Stimulated activated CD4-positive, alpha-beta T cell treated with anti-CD3 and anti-CD28 coated beads, Interleukin-2, amount 100 ng/mL, for 24 hours (primary cell): ENCODE results near the gene NRL.

Experiments
- DNase-seq, 2 donors: peaks; one replicate each; pipeline ENCODE4 v3.0.0-alpha.2; 2020

NRL gene

DNA sequence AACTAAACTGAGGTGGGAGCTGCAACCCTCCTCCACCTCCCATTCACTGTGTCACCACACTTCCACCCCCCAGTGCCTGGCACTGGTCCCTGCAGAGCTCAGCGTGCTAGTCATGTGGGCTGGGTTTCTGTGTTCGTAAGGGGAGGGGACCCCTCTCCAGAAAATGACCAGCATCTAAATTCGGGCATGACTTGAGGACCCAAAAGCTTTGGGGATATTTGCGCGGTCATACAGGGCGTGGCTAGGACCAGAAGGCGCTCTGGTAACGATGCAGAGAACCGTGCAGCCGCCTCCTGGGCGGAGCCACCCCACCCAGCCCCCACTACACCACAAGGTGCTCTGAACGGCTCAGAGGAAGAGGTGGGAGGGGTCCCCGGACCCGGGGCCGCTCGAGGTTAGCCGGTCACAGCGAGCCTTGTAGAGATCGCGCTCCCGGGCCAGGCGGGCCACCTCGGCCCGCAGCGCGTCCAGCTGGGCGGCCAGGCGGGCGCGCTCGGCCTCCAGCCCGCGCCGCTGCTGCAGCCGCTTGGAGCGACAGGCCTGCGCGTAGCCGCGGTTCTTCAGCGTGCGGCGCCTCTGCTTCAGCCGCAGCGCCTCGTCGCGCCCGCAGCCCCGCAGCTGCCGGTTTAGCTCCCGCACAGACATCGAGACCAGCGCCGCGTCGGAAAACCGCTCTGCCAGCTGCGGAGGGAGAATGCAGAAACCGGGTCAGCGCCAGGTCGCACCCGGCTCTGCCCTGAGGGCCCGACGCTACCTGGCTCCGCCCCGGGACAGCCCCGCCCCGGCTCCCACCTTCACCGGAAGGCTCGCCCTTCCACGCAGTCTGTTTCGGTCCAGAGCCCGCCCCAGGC is 33.6 kb downstream of the NRL start:
- DNase-seq = peak; percentile 73 to 80

DNA sequence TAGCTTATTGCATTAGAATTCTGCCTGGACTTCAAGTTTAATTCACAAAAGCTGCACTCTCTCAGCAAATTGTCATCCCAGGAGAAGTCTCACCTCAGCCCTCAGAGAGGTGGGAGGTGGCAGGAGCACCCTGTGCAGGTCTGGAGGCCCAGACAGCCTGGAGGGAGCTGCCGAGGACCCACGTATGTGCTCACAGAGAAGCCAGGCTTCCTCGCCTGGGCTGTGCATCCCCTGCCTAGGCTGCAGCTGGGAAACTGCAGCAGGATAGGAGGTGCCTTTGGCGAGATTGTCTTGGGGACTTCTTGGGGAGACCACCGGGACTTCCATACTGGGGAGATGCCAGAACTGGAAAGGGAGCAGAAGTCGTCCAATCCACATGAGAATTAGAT is 34.6 kb downstream of the NRL start:
- no peak for DNase-seq

GRCh38 chr14:24079491-24080141 is 35.1 kb downstream of the NRL start:
- DNase-seq = no peak

GRCh38 chr14:24078146-24078545 is 36.6 kb downstream of the NRL start:
- no peak for DNase-seq

GRCh38 chr14:24077086-24077485 is 37.7 kb downstream of the NRL start:
- no peak for DNase-seq

GRCh38 chr14:24076302-24076601 is 38.5 kb downstream of the NRL start:
- no peak for DNase-seq

DNA sequence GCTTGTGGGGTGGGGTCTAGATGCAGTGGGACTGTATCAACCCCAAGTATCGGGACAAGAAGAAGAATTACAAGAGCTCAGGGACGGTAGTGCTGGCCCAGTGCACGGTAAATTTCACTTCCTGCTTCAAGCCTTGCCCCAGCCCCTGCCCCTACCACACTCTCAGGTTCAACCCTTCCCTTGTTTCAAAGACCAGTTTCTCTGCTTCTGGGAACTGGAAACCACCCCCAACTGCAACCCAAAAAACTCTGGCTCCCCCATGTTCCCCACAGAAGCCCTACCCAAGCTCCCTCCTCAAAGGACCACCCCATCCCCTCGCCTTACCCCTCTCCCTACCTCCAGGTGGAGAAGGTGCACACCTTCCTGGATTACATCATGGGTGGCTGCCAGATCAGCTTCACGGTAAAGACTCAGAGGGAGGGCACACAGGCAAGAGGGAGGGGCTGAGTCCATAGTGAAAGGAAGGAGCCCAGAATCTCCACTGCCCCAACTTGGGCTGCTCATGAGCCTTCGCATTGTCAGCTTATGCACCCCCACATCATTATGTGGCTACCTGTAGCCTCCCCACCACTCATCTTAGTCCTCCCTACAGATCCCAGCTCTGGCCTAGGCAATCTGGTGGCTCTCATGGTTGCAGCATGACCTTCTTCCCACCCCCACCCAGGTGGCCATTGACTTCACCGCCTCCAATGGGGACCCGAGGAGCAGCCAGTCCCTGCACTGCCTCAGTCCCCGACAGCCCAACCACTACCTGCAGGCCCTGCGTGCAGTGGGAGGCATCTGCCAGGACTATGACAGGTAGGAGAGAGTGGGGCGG is 39.1 kb downstream of the NRL start:
- no peak for DNase-seq

DNA sequence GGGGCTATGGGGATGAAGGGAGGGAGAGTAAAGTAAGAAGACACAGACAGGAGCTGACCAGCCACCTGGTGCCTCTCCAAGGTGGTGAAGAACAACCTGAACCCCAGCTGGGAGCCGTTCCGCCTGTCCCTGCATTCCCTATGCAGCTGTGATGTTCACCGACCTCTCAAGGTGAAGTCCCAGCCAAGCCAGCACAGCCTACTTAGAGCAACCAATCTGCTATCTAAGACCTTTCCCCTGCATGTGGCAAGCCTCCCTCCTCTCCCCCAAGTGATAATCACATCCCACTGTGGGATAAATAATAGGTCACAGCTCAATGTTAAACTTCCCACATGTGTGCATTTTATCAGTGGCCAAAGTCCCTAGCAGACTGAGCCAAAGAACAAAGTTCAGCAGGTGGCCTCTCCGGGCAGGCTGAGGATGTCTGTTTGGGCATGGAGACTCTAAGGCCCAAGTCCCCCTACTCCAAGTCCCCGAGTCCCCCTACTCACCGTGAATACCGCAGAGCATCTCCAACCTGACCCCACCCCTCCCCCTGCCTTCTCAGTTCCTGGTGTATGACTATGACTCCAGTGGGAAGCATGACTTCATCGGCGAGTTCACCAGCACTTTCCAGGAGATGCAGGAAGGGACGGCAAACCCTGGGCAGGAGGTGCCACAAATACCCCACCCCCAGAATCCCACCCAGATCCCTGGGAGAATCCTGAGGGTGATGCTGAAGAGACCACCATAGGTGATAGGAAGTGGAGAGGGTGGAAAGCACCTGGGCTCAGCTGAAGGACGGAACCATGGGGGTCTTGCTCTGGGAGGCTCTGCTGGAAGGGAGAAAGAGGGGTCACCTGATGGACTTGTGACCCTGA is 39.9 kb downstream of the NRL start:
- DNase-seq = no peak

DNA sequence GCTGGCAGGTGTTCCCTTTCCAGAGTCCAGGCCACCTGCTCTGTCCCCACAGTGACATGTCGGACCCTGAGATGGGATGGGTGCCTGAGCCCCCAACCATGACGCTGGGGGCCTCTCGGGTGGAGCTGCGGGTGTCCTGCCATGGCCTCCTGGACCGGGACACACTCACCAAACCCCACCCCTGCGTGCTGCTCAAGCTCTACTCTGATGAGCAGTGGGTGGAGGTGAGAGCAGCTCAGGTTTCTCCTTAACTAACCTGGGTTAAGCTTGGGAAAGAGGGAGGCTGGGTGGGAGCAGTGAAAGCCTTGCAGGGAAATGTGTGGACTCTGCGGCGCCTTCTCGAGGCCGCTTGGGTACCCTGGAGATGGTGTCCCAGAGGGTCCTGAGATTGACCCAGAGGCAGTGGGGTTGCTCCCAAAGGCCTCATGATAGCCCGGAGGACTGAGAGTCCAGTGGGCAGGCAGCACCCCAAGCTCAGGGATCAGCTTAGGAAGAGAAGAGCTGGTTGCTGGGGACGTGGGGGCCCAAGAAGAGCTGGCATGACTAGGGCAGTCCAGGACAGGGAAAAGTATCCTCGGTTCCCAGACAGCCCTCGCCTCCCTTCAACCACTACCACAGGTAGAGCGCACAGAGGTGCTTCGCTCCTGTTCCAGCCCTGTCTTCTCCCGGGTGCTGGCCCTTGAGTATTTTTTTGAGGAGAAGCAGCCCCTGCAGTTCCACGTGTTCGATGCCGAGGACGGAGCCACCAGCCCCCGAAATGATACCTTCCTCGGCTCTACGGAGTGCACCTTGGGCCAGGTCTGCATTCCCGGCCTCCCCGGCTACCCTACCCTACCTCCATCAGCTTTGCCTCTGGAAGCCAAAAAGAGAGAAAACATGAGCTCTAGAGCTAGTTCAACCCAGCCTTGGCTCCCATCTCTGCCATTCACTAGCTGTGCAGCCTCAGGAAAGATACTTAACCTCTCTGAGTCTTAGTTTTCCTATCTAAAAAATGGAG is 41.6 kb downstream of the NRL start:
- DNase-seq = no peak

- no peak for DNase-seq
Observed at GRCh38 chr14:24072436-24072835, 42.3 kb downstream of the NRL start.

DNA sequence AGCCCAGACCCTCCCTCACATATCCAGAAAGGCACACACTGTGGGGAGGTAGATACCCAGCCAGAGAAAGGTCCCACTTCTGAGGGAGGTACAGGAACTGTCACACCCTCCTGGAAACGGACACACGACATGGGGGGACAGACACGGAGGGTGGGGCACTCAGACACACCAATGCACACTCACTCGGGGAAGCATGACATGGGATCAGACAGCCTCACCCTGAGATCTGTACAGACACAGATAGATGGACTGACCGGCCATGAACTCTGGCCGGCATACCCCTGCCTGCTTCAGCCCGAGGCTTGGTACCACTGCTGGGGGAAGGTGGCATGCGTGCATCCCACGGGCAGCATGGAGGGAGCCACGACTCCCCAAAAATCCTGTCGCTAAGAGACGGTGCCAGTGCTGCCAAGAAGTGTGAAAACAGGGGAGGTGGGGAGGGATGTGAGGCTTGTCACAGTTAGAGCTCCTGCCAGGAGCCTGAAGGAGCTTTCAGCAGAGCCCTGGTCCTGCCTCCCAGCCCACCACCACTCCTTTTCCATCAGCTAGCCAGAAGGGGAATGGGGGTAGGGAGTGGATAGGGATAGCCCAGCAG is 42.8 kb downstream of the NRL start:
- no peak for DNase-seq

DNA sequence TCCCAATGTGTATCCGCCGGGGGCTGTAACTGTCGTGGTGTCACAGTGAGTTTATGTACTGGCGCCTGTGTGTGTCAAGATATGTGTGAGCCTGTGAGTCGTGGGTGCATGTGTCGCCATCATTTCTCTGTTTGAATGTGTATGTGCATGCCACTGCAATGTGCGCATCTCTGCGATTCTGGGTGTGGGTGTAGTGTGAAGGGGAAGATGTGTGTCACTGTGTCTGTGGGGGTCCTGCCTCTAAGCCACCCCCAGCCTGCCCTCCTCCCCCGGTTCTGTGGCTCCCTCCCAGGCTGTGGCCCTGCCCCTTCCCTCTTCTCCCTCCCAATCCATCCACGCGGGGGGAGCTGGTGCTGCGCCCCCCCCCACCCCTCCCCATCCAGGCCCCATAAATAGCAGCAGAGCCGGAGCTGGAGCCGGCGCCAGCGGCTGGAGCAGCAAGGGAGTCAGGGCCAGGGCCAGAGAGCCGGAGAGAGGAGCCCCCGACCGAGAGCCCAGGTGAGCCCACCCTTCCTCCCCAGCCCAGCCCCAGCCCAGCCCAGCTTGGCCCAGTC is 43.5 kb downstream of the NRL start, which contains the start of gene CPNE6:
CPNE6 (plus strand) TSS at position 419 of the 554 bp plus-strand sequence. CDS start 1,375 bp downstream, outside the sequence.
- peak; percentile 43 to 60 for DNase-seq

- DNase-seq = no peak
Observed at GRCh38 chr14:24070285-24071143, 44.2 kb downstream of the NRL start.

DNA sequence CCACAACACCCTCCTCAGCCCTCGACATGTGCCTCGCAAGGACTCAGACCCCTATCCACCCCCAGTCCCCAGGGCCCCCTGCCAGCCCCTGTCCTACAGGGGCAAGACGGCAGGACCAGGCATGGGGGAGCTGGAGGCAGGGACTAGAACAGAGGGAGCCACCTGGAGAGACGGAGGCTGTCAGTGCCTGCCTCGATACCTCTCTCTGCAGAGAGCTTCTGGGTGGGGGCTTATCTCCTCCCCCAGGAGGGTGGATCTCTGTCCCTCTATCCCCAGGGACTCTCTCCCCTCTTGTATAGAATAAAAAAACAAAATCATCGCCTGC is 45.4 kb downstream of the NRL start:
- DNase-seq = no peak

DNA sequence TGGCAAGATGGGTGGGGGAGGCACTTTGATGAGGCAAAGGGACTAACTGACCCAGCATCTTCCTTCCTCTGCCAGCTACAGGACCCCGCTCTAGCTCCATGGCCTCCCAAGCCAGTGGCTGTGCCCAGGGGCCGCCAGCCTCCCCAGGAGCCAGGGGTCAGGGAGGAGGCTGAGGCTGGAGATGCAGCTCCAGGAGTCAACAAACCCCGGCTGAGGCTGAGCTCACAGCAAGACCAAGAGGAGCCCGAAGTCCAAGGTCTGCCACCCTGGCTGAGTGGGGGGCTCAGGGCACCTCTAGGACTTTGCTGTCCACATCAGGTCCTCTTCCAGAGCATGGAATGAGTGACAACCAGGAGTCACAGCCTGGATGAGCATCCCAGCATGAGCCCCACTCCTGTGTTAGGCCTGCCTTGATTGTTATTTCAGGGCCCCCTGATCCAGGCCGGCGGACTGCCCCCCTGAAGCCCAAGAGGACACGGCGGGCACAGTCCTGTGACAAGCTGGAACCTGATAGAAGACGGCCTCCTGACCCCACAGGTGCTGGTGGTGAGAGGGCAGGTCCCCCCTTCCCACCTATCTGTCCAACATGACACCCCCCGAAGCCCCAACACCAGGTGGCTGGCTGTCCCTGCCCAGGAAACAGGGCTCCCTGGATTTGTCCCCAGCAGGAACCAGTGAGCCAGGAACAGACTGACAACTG is 45.9 kb downstream of the NRL start:
- no peak for DNase-seq

DNA sequence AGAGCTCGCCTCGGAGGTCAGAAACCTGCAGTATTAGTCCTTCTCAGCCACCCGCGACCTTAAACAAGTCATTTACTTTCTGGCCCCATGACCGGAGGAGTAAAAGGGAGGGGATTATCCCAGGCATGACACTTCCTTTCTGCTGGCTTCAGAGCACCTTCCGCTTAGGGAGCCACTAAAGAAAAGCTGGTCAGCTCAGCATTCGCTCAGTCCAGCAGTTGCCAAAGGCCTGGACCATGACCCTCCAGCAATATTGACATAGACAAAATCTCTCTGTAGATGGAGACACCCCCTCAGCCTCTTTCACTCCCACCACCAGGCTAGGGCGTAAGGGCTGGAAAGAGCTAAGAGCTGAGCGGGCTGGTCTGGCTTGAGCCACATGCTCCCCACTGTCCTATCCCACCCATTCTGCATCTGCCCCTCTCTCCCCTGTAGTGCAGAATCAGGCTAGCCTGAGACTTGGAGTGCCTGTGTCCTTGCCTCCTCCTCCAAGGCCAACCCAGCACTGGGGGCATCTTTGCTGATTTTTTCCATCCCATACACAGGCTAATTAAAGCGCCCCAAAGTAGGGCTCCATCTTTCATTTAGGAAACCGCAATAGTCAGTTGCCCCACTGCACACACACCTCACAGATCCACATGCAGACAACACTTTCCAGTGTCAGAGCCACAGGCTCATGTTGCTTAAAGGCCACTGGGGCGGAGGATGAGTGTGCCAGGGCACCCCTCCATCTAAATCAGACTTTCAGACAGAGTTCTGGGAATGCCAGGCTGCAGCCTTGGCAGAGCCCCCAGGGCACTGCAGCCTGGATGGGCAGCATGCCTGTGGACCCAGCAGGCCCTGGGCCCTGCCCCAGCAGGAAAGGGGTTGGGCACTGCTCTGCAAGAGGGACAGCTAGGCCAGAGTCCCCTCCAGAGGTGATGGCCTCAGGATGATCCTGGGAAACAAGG is 47.3 kb downstream of the NRL start:
- DNase-seq = no peak

DNA sequence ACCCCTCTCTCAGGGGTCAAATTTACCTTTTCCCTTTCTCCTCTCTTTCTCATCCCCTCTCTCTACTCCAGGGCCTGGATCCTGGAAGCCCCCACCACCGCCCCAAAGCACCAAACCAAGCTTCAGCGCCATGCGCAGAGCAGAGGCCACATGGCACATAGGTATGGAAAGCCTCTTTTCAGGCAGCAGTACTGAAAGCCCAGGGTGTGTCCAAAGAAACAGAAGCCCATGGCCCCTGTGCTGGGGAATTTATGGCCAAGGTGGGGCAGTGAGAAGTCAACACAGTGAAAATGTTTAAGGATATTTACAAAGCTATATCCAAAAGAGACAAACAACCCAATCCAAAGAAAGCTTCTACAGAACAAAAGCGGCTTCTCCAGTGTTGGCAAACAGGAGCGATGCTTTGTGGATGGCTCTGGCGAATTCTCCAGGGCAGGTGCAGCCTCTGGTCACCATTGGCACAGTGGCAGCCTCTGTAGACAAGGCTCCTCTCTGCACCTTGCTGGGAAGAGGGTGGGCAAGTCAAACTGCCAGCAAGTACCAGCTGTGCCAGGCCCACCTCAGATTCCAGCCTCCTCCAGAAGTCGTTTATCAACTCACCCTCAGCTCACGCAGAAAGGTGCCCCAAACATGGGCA is 48.1 kb downstream of the NRL start:
- DNase-seq = no peak
